Upper lobe of left lung (tissue), 4 donors: ENCODE data around the gene ANKRD60.

ENCODE experiments used
- POLR2A ChIP-seq, 4 donors: fragments of 450-650 bp; IDR thresholded peaks; one replicate each; pipeline ENCODE4 v1.5.1; 2016 to 2017; ENCODE audit warnings: antibody characterized with exemption in 4 of 4, mild to moderate bottlenecking in 2 of 4
- TF ChIP-seq, protein P1 (sequence below), 6 experiments: fragments of 450-650 bp in 4 of 6; fragments of 200-600 bp in 2 of 6; sonication (generic) in 2 of 6; IDR thresholded peaks; one replicate each; pipeline ENCODE4 v1.5.1; 2016 to 2019; ENCODE audit warnings: antibody characterized with exemption in 6 of 6

DNA sequence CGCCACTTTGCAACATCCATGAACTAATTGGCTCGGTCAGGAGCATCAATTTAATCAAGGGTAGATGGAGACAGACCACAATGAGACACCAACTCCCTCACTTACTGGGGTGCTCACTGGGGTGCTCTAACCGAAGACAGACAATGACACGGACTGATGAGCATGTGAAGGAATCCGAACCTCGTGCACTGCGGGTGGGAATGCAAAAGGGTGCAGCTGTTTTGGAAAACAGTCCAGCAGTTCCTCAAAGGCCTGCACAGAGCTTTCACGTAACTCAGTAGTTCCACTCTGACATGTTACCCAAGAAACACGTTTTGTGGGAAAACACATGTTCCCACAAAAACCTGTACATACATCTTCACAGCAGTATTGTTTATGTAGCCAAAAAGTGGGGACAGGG, 26.8 kb downstream of the ANKRD60 start:
- TF ChIP-seq, protein P1, sequence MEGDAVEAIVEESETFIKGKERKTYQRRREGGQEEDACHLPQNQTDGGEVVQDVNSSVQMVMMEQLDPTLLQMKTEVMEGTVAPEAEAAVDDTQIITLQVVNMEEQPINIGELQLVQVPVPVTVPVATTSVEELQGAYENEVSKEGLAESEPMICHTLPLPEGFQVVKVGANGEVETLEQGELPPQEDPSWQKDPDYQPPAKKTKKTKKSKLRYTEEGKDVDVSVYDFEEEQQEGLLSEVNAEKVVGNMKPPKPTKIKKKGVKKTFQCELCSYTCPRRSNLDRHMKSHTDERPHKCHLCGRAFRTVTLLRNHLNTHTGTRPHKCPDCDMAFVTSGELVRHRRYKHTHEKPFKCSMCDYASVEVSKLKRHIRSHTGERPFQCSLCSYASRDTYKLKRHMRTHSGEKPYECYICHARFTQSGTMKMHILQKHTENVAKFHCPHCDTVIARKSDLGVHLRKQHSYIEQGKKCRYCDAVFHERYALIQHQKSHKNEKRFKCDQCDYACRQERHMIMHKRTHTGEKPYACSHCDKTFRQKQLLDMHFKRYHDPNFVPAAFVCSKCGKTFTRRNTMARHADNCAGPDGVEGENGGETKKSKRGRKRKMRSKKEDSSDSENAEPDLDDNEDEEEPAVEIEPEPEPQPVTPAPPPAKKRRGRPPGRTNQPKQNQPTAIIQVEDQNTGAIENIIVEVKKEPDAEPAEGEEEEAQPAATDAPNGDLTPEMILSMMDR (IDR thresholded peaks at IDR 0.05), result no peak
- no peak for TF ChIP-seq POLR2A (IDR thresholded peaks at IDR 0.05)
